ENCODE measurements around the gene CEP170B. TPM values are rescaled to one million over a fixed set of nuclear protein-coding genes. Genes with fewer than 3 reads are reported as not detected.

CEP170B gene
- total and polyA plus RNA-seq, 9 of the 15 experiments (the other 6 are each of a cell fraction or from before 2014, with no cell fraction given): 0.01 to 10.2 (median 2.2) TPM

- POLR2A ChIA-PET: no interaction called here
- BruUV-seq (replicated peaks): no TSS peak
- 19% methylated on average over 4 of the region's 4 CpGs for WGBS (ENCODE audit: insufficient coverage, low coverage, missing lambda C conversion rate)
- TF ChIP-seq, protein P1, sequence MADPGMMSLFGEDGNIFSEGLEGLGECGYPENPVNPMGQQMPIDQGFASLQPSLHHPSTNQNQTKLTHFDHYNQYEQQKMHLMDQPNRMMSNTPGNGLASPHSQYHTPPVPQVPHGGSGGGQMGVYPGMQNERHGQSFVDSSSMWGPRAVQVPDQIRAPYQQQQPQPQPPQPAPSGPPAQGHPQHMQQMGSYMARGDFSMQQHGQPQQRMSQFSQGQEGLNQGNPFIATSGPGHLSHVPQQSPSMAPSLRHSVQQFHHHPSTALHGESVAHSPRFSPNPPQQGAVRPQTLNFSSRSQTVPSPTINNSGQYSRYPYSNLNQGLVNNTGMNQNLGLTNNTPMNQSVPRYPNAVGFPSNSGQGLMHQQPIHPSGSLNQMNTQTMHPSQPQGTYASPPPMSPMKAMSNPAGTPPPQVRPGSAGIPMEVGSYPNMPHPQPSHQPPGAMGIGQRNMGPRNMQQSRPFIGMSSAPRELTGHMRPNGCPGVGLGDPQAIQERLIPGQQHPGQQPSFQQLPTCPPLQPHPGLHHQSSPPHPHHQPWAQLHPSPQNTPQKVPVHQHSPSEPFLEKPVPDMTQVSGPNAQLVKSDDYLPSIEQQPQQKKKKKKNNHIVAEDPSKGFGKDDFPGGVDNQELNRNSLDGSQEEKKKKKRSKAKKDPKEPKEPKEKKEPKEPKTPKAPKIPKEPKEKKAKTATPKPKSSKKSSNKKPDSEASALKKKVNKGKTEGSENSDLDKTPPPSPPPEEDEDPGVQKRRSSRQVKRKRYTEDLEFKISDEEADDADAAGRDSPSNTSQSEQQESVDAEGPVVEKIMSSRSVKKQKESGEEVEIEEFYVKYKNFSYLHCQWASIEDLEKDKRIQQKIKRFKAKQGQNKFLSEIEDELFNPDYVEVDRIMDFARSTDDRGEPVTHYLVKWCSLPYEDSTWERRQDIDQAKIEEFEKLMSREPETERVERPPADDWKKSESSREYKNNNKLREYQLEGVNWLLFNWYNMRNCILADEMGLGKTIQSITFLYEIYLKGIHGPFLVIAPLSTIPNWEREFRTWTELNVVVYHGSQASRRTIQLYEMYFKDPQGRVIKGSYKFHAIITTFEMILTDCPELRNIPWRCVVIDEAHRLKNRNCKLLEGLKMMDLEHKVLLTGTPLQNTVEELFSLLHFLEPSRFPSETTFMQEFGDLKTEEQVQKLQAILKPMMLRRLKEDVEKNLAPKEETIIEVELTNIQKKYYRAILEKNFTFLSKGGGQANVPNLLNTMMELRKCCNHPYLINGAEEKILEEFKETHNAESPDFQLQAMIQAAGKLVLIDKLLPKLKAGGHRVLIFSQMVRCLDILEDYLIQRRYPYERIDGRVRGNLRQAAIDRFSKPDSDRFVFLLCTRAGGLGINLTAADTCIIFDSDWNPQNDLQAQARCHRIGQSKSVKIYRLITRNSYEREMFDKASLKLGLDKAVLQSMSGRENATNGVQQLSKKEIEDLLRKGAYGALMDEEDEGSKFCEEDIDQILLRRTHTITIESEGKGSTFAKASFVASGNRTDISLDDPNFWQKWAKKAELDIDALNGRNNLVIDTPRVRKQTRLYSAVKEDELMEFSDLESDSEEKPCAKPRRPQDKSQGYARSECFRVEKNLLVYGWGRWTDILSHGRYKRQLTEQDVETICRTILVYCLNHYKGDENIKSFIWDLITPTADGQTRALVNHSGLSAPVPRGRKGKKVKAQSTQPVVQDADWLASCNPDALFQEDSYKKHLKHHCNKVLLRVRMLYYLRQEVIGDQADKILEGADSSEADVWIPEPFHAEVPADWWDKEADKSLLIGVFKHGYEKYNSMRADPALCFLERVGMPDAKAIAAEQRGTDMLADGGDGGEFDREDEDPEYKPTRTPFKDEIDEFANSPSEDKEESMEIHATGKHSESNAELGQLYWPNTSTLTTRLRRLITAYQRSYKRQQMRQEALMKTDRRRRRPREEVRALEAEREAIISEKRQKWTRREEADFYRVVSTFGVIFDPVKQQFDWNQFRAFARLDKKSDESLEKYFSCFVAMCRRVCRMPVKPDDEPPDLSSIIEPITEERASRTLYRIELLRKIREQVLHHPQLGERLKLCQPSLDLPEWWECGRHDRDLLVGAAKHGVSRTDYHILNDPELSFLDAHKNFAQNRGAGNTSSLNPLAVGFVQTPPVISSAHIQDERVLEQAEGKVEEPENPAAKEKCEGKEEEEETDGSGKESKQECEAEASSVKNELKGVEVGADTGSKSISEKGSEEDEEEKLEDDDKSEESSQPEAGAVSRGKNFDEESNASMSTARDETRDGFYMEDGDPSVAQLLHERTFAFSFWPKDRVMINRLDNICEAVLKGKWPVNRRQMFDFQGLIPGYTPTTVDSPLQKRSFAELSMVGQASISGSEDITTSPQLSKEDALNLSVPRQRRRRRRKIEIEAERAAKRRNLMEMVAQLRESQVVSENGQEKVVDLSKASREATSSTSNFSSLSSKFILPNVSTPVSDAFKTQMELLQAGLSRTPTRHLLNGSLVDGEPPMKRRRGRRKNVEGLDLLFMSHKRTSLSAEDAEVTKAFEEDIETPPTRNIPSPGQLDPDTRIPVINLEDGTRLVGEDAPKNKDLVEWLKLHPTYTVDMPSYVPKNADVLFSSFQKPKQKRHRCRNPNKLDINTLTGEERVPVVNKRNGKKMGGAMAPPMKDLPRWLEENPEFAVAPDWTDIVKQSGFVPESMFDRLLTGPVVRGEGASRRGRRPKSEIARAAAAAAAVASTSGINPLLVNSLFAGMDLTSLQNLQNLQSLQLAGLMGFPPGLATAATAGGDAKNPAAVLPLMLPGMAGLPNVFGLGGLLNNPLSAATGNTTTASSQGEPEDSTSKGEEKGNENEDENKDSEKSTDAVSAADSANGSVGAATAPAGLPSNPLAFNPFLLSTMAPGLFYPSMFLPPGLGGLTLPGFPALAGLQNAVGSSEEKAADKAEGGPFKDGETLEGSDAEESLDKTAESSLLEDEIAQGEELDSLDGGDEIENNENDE (IDR thresholded peaks at IDR 0.05; ENCODE audit: low read depth, low read length): no peak
- TF ChIP-seq ZNF165 (CRISPR knock-in tag; IDR thresholded peaks at IDR 0.05; ENCODE audit: borderline replicate concordance): no peak
- TF ChIP-seq FOXP1 (CRISPR knock-in tag; IDR thresholded peaks at IDR 0.05): no peak
- TF ChIP-seq PBX2 (CRISPR knock-in tag; IDR thresholded peaks at IDR 0.05; ENCODE audit: low read depth): no peak
- TF ChIP-seq PBX2 (tag; conservative IDR thresholded peaks at IDR 0.05; ENCODE audit: low read depth): no peak
- TF ChIP-seq, protein P2, sequence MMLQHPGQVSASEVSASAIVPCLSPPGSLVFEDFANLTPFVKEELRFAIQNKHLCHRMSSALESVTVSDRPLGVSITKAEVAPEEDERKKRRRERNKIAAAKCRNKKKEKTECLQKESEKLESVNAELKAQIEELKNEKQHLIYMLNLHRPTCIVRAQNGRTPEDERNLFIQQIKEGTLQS (IDR thresholded peaks at IDR 0.05): peak; percentile 65; the same call in 1 of the 2 replicates
- TF ChIP-seq, protein P2 (CRISPR knock-in tag; conservative IDR thresholded peaks at IDR 0.05): no peak
These were observed 52.9 kb downstream of the CEP170B start for GRCh38 chr14:104917993-104918392.

More at GRCh38 chr14:104917993-104918392, 52.9 kb downstream of the CEP170B start:
- intact Hi-C loops (cut with micrococcal nuclease): no loop called here
- no peaks in the 10 kb centered on the region for H3K79me2 ChIP-seq (ENCODE audit: control insufficient read depth, insufficient read depth, low read length)
- H3K27me3 ChIP-seq (ENCODE audit: control insufficient read depth in 2 of 2, insufficient read depth in 2 of 2, low read length in 2 of 2): no peaks in the 10 kb centered on the region; a peak in 2 of 5 replicates
- ATAC-seq: no peak
- no peaks in the 10 kb centered on the region for H3K9me3 ChIP-seq (replicated peaks; ENCODE audit: control insufficient read depth, insufficient read depth, low read depth, low read length)
- H3K9ac ChIP-seq (ENCODE audit: insufficient read depth in 1 of 2, low read depth in 2 of 2, low read length in 2 of 2): no peak overlapping the region
- CTCF ChIA-PET (ENCODE audit: low intra/inter-chr PET ratio): no interaction called here
- peaks cover 0 to 4% of the 10 kb centered on the region in 2 experiments; a peak in 2 of 5 replicates for H3K4me1 ChIP-seq (replicated peaks in 1 of 2; ENCODE audit: control insufficient read depth in 2 of 2, insufficient read depth in 2 of 2, low read length in 2 of 2)
- no peak for DNase-seq (ENCODE audit: extremely low read depth in 1 of 4, low spot score in 3 of 4)
- H3K4me2 ChIP-seq (ENCODE audit: insufficient read depth, low read length): no peak overlapping the region
- in situ Hi-C loops (cut with MboI): no loop called here
- H3K9me1 ChIP-seq (ENCODE audit: control insufficient read depth, insufficient read depth, low read length): no peaks in the 10 kb centered on the region
- FAIRE-seq: no peak
- H3K27ac ChIP-seq (ENCODE audit: extremely low read depth, low read depth, low read length): no peak overlapping the region
- H2AFZ ChIP-seq (ENCODE audit: low read depth, low read length): no peak overlapping the region
- no peaks in the 10 kb centered on the region for H4K20me1 ChIP-seq (replicated peaks; ENCODE audit: control insufficient read depth, insufficient read depth, low read length)
- H3K36me3 ChIP-seq (ENCODE audit: control insufficient read depth, insufficient read depth, low read length): no peaks in the 10 kb centered on the region
- no peak overlapping the region for H3K4me3 ChIP-seq

Data from K562 (cell line).